Upper lobe of right lung (tissue), 1 donor: ENCODE data around the gene TAX1BP3. TPM values are rescaled to one million over a fixed set of nuclear protein-coding genes. Genes with fewer than 3 reads are reported as not detected.
A peak's percentile ranks its signal among the peaks of the same experiment; 100 is the strongest.

Experiments
- ATAC-seq: fragments of 200-7000 bp; cut with Tn5 transposase; one replicate; pipeline ENCODE4 v1.9.1; 2020; ENCODE audit warnings: mild to moderate bottlenecking, moderate library complexity
- DNase-seq: peaks from one replicate; pipeline ENCODE4 v3.0.0-alpha.2; 2020
- H3K27ac ChIP-seq: fragments of 200-600 bp; one replicate; pipeline ENCODE4 v1.8.0; 2022
- H3K27me3 ChIP-seq: fragments of 200-600 bp; one replicate; pipeline ENCODE4 v1.8.0; 2022; ENCODE audit warnings: mild to moderate bottlenecking
- H3K36me3 ChIP-seq: fragments of 200-600 bp; one replicate; pipeline ENCODE4 v1.8.0; 2022
- H3K4me1 ChIP-seq: fragments of 200-600 bp; one replicate; pipeline ENCODE4 v1.8.0; 2022
- H3K4me3 ChIP-seq: fragments of 200-600 bp; one replicate; pipeline ENCODE4 v1.8.0; 2022; ENCODE audit warnings: mild to moderate bottlenecking
- H3K9me3 ChIP-seq: fragments of 200-600 bp; one replicate; pipeline ENCODE4 v1.8.0; 2022
- intact Hi-C: fragments of 100-400 bp; cut with DNase I; formaldehyde crosslinking; loops from one replicate; pipeline ENCODE4 v1.11.0; 2022
- total RNA-seq: library from RNA; stranded (reverse); fragmentation: NEBNext Ultra II Directional; extraction: Animal tissue kit (Norgen Biotek cat#: 25700); gene quantifications from one replicate; pipeline ENCODE4 v1.2.1, GENCODE V29; 2021
- TF ChIP-seq, protein P1 (sequence below): fragments of 200-600 bp; IDR thresholded peaks from one replicate; pipeline ENCODE4 v1.8.0; 2022; ENCODE audit warnings: antibody characterized with exemption
- donor health status: DM: no; HTN: yes; CAD: no; lungs with severe emphysema.

Gene TAX1BP3
- total RNA-seq, 1 donor from 2014 or later = 108 TPM

DNA sequence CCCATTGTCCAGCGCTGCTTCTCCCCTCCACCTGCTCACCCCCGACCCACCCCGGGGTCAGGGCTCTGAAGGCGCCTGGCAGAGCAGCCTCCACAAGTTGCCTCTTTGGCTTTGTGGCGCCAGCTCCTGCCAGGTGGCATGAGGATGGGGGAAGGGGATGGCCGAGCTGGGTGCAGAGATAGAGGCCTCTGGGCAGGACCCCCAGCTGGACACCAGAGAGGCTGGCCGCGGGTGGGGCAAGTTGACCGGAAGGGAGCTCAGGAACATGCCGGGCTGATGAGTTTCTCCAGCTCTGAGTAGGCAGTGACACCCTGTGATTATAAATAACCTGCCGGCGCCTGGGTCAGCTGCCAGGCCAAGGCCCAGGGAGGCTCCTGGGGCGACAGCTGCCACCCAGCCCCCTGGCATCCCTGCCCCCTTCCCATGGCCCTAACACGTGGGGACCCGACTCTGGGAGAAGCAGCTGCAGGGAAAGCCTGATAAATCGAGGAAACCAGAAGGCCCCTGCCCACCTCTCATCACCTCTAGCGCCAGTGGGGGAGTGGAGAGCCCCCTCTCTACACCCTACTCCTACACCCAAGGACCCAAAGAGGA, 26.8 kb upstream of the TAX1BP3 start:
- Histone ChIP-seq H3K36me3 (no peaks in the 10 kb centered on the region), H3K27me3 (peaks cover 50% of the 10 kb centered on the region), H3K9me3 (no peaks in the 10 kb centered on the region), H3K4me3 (peak overlapping the region; percentile 50), H3K27ac (no peak overlapping the region), H3K4me1 (peaks cover 12% of the 10 kb centered on the region)
- ATAC-seq = no peak
- no peak for DNase-seq
- TF ChIP-seq, protein P1, sequence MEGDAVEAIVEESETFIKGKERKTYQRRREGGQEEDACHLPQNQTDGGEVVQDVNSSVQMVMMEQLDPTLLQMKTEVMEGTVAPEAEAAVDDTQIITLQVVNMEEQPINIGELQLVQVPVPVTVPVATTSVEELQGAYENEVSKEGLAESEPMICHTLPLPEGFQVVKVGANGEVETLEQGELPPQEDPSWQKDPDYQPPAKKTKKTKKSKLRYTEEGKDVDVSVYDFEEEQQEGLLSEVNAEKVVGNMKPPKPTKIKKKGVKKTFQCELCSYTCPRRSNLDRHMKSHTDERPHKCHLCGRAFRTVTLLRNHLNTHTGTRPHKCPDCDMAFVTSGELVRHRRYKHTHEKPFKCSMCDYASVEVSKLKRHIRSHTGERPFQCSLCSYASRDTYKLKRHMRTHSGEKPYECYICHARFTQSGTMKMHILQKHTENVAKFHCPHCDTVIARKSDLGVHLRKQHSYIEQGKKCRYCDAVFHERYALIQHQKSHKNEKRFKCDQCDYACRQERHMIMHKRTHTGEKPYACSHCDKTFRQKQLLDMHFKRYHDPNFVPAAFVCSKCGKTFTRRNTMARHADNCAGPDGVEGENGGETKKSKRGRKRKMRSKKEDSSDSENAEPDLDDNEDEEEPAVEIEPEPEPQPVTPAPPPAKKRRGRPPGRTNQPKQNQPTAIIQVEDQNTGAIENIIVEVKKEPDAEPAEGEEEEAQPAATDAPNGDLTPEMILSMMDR = no peak
- intact Hi-C loops = no loop called here

DNA sequence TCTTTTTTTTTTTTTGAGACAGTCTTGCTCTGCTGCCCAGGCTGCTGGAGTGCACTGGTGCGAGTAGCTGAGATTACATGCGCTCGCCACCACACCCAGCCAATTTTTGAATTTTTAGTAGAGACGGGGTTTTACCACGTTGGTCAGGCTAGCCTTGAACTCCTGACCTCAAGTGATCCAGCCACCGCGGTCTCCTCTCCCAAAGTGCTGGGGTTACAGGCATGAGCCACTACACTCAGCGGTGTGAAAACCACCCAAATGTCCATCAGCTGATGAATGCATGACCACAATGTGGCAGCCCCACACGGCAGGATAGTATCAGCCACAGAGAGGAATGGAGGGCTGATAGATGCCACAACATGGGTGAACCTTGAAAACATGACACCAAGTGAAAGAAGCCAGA, 25.5 kb upstream of the TAX1BP3 start:
- DNase-seq (no peak), ATAC-seq (no peak)
- TF ChIP-seq, protein P1 = no peak
- no peak overlapping the region for H3K4me3 ChIP-seq
- peaks cover 55% of the 10 kb centered on the region for H3K27me3 ChIP-seq
- H3K27ac ChIP-seq = no peak overlapping the region
- no peaks in the 10 kb centered on the region for H3K9me3 ChIP-seq
- H3K36me3 ChIP-seq = no peaks in the 10 kb centered on the region
- intact Hi-C loops = no loop called here
- peaks cover 12% of the 10 kb centered on the region for H3K4me1 ChIP-seq

DNA sequence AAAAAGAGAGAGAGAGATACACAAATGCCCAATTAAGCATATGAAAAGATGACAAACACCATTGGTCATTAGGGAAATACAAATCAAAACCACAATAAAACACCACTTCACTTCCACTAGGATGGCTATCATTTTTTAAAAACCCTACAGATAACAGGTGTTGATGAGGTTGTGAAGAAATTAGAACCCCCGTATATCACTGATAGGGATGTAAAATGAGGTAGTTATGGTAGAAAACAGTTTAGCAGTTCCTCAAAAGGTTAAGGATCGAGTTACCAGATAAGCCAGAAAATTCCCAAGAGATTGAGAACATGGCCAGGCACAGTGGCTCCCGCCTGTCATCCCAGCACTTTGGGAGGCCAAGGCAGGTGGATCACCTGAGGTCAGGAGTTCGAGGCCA, 24.8 kb upstream of the TAX1BP3 start:
- TF ChIP-seq, protein P1 = no peak
- Histone ChIP-seq H3K36me3 (no peaks in the 10 kb centered on the region), H3K4me3 (no peak overlapping the region), H3K4me1 (peaks cover 12% of the 10 kb centered on the region), H3K27ac (no peak overlapping the region), H3K9me3 (no peaks in the 10 kb centered on the region), H3K27me3 (peaks cover 55% of the 10 kb centered on the region)
- DNase-seq (no peak), ATAC-seq (no peak)
- intact Hi-C loops = no loop called here

DNA sequence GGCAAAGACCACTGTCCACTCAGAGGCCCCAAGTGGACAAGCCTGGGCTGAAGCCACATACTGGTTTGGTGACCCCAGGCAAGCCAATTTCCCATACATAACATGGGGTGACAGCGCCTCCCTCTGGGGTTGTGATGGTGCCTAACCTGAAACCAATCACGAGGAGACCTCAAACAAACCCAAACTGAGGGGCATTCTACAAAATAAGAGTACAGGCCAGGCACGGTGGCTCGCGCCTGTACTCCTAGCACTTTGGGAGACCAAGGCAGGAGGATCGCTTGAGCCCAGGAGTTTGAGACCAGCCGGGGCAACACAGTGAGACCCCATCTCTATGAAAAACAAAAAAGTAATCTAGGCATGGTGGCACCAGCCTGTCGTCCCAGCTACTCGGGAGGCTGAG, 24.0 kb upstream of the TAX1BP3 start:
- Histone ChIP-seq H3K9me3 (no peaks in the 10 kb centered on the region), H3K27ac (no peak overlapping the region), H3K27me3 (peaks cover 51% of the 10 kb centered on the region), H3K36me3 (no peaks in the 10 kb centered on the region), H3K4me3 (no peak overlapping the region), H3K4me1 (peaks cover 12% of the 10 kb centered on the region)
- ATAC-seq (no peak), DNase-seq (no peak)
- intact Hi-C loops = no loop called here
- TF ChIP-seq, protein P1 = no peak

DNA sequence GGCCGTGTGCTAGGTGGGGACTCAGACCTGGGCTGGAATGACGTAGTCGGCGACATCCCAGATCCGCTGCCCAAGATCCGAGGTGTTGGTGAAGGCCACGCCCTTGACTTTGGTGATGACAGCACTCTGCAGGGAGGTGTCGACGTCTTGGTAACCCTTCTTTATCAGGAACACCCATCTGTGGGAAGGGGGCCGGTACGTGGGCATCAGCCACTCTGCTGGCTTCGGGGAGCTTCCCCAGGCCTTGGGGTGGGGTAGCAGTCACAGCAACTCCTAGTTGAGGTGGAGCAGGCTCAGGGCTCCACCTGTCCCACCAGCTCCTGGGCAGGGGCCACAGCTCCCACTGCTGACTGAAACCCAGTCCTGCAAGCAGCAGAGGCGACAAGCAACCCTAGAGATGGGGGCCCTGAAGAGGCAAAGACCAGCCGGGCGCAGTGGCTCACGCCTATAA, 23.3 kb upstream of the TAX1BP3 start:
- Histone ChIP-seq H3K4me1 (peaks cover 12% of the 10 kb centered on the region), H3K36me3 (no peaks in the 10 kb centered on the region), H3K27me3 (peaks cover 49% of the 10 kb centered on the region), H3K27ac (no peak overlapping the region), H3K9me3 (no peaks in the 10 kb centered on the region), H3K4me3 (no peak overlapping the region)
- no peak for DNase-seq
- intact Hi-C loops = no loop called here
- no peak for ATAC-seq
- TF ChIP-seq, protein P1 = no peak
